Transverse colon (tissue), 4 donors: ENCODE data around the gene EEFSEC. TPM values are rescaled to one million over a fixed set of nuclear protein-coding genes. Genes with fewer than 3 reads are reported as not detected.

Experiments used
- DNase-seq: peaks from one replicate; pipeline ENCODE4 v3.0.0-alpha.2; 2019
- H3K27ac ChIP-seq, 4 donors: fragments of 200-600 bp; sonication (generic); 2 replicates each; pipeline ENCODE4 v1.5.1; 2016 to 2018; ENCODE audit warnings: inconsistent platforms in 4 of 4
- H3K27me3 ChIP-seq: fragments of 200-600 bp; sonication (generic); 2 replicates; pipeline ENCODE4 v1.5.1; 2017; ENCODE audit warnings: inconsistent platforms
- H3K36me3 ChIP-seq, 4 donors: fragments of 200-600 bp; sonication (generic); 2 replicates each; pipeline ENCODE4 v1.5.1; 2017 to 2019; ENCODE audit warnings: inconsistent platforms in 4 of 4
- H3K4me1 ChIP-seq, 4 donors: fragments of 200-600 bp; sonication (generic); 2 replicates each; pipeline ENCODE4 v1.5.1; 2017 to 2020; ENCODE audit warnings: inconsistent platforms in 4 of 4
- H3K4me3 ChIP-seq, 4 donors: fragments of 200-600 bp; sonication (generic); 1 replicate in 1 of 4; 2 replicates in 3 of 4; pipeline versions ENCODE4 v1.5.1 to v1.6.1; 2017 to 2019; ENCODE audit warnings: inconsistent platforms in 4 of 4
- H3K9me3 ChIP-seq, 2 donors: fragments of 200-600 bp; sonication (generic); 2 replicates each; pipeline ENCODE4 v1.5.1; 2017 to 2019; ENCODE audit warnings: inconsistent platforms in 2 of 2
- EP300 ChIP-seq: sonication (generic); formaldehyde crosslinking; IDR thresholded peaks from one replicate; pipeline ENCODE4 v1.6.1; 2017; ENCODE audit warnings: antibody characterized with exemption, low read depth
- POLR2A ChIP-seq: fragments of 450-650 bp; IDR thresholded peaks from one replicate; pipeline ENCODE4 v1.6.1; 2016; ENCODE audit warnings: antibody characterized with exemption, mild to moderate bottlenecking, moderate library complexity
- POLR2AphosphoS5 ChIP-seq, 3 donors: sonication (generic); formaldehyde crosslinking; IDR thresholded peaks; one replicate each; pipeline ENCODE4 v1.6.1; 2016; ENCODE audit warnings: antibody characterized with exemption in 3 of 3
- WGBS, 2 donors: methylation state at CpG; one replicate each; pipeline ENCODE4 v1.1.5; 2018; ENCODE audit warnings: low coverage in 1 of 2; 5-methylcytosine and 5-hydroxymethylcytosine counted together
- in situ Hi-C, 4 donors: fragments of 200-750 bp; cut with MboI; loops; one replicate each; pipeline versions ENCODE4 v1.15.0 to v1.15.1; 2017; ENCODE audit warnings: low sequenced_read_pairs in 3 of 4, low pct_ligation_motif_present in 1 of 4, low pct_unique_long_range_greater_than_20kb in 1 of 4
- intact Hi-C: fragments of 100-400 bp; cut with DNase I; formaldehyde crosslinking; loops from one replicate; pipeline ENCODE4 v1.15.1; 2023; ENCODE audit warnings: low total_unique reads
- total RNA-seq, 4 donors: library from RNA; depleted of rRNA; stranded (reverse); fragments of >200 nt; gene quantifications; one replicate each; pipeline ENCODE4 v1.1.0, GENCODE V29; 2016
- TF ChIP-seq, protein P1 (sequence below), 5 experiments: fragments of 200-600 bp in 3 of 5; fragments of 450-650 bp in 2 of 5; sonication (generic) in 3 of 5; IDR thresholded peaks; 1 replicate in 2 of 5; 2 replicates in 3 of 5; pipeline ENCODE4 v1.5.1; 2016 to 2017; ENCODE audit warnings: antibody characterized with exemption in 5 of 5, inconsistent platforms in 3 of 5, mild to moderate bottlenecking in 2 of 5, moderate library complexity in 1 of 5

EEFSEC gene
- total RNA-seq, 4 donors from 2014 or later = 10.3 to 16.8 (median 14.2) TPM

DNA sequence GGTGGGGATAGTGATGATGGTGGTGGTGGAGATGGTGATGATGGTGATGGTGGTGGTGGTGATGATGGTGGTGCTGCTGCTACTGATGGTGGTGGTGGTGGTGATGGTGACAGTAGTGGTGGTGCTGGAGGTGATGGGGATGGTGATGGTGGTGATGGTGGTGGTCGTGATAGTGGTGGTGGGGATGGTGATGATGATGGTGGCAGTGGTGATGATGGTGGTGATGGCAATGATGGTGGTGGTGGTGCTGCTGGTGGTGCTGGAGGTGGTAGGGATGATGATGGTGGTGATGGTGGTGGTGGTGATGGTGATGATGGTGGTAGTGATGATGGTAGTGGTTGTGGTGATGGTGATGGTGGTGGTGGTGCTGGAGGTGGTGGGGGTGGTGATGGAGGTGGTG is 292.1 kb downstream of the EEFSEC start:
- Histone ChIP-seq H3K27me3 (no peaks in the 10 kb centered on the region), H3K36me3 (no peaks in the 10 kb centered on the region), H3K4me1 (no peaks in the 10 kb centered on the region), H3K27ac (no peak overlapping the region), H3K9me3 (no peaks in the 10 kb centered on the region), H3K4me3 (no peak overlapping the region)
- DNase-seq = no peak
- 67 to 74% methylated on average over 1 of the region's 1 CpG for WGBS, 2 donors
- intact Hi-C loops (no loop called here), in situ Hi-C loops (no loop called here)
- TF ChIP-seq, protein P1, sequence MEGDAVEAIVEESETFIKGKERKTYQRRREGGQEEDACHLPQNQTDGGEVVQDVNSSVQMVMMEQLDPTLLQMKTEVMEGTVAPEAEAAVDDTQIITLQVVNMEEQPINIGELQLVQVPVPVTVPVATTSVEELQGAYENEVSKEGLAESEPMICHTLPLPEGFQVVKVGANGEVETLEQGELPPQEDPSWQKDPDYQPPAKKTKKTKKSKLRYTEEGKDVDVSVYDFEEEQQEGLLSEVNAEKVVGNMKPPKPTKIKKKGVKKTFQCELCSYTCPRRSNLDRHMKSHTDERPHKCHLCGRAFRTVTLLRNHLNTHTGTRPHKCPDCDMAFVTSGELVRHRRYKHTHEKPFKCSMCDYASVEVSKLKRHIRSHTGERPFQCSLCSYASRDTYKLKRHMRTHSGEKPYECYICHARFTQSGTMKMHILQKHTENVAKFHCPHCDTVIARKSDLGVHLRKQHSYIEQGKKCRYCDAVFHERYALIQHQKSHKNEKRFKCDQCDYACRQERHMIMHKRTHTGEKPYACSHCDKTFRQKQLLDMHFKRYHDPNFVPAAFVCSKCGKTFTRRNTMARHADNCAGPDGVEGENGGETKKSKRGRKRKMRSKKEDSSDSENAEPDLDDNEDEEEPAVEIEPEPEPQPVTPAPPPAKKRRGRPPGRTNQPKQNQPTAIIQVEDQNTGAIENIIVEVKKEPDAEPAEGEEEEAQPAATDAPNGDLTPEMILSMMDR (IDR thresholded peaks at IDR 0.05) = no peak
- no peak for TF ChIP-seq POLR2A
- TF ChIP-seq EP300 = no peak
- TF ChIP-seq POLR2AphosphoS5 (IDR thresholded peaks at IDR 0.05) = no peak

DNA sequence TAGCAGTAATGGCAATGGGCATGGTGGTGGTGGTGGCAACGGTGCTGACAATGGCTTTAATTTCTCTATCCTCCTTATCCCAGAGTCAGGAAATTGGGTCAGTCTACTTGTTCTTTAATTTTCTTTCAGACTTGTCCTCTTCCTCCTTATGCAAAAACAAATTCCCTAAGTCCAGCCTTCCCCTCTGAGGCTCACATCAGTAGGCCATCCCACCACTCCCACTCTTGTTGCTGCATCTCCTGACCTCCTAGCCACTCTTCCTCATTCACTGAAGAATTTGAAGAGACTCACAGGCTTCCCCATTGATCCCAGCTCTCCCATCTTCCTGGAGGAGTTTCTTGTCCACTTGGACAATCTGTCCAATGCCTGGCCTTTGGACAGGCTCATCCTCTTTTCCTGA is 293.5 kb downstream of the EEFSEC start:
- Histone ChIP-seq H3K36me3 (no peaks in the 10 kb centered on the region), H3K9me3 (no peaks in the 10 kb centered on the region), H3K4me3 (no peak overlapping the region), H3K27me3 (no peaks in the 10 kb centered on the region), H3K27ac (no peak overlapping the region), H3K4me1 (no peaks in the 10 kb centered on the region)
- DNase-seq = no peak
- in situ Hi-C loops = no loop called here
- TF ChIP-seq, protein P1 (IDR thresholded peaks at IDR 0.05) = no peak
- TF ChIP-seq POLR2AphosphoS5 (IDR thresholded peaks at IDR 0.05) = no peak
- TF ChIP-seq POLR2A = no peak
- no peak for TF ChIP-seq EP300
- 75 to 95% methylated on average over 1 of the region's 1 CpG for WGBS, 2 donors
- intact Hi-C loops = no loop called here

DNA sequence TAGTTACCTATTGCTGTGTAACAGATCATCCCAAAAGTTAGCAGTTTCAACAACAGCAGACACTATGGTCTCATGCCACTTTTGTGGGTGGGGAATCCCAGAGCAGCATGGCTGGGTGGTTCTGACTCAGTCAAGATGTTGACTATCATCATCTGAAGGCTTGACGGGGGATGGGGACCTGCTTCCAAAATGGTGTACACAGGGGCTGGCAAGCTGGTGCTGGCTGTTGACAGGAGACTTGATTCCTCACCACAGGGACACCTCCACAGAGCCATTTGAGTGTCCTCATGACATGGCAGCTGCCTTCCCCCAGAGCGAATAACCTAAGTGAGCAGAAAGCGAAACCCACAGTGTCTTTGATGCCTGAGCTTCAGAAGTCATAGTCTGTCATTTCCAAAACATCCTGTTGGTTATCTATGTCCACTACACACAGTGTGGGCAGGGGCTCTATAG is 294.3 kb downstream of the EEFSEC start:
- H3K9me3 ChIP-seq = no peaks in the 10 kb centered on the region
- H3K4me3 ChIP-seq = no peak overlapping the region
- H3K4me1 ChIP-seq = no peaks in the 10 kb centered on the region
- no peak overlapping the region for H3K27ac ChIP-seq
- intact Hi-C loops (no loop called here), in situ Hi-C loops (no loop called here)
- DNase-seq = no peak
- WGBS, 2 donors = 97% methylated on average over 3 of the region's 3 CpGs; no CpG with 5 or more reads in 1 of the 2 donors
- no peaks in the 10 kb centered on the region for H3K27me3 ChIP-seq
- TF ChIP-seq EP300 = no peak
- no peak for TF ChIP-seq POLR2A
- TF ChIP-seq, protein P1 (IDR thresholded peaks at IDR 0.05) = no peak
- no peak for TF ChIP-seq POLR2AphosphoS5 (IDR thresholded peaks at IDR 0.05)
- no peaks in the 10 kb centered on the region for H3K36me3 ChIP-seq

GRCh38 chr3:128448491-128448890 is 295.2 kb downstream of the EEFSEC start:
- in situ Hi-C loops = no loop called here

More at GRCh38 chr3:128448491-128448890, 295.2 kb downstream of the EEFSEC start:
- 73 to 81% methylated on average over 5 to 6 of the region's 6 CpGs for WGBS, 2 donors
- Histone ChIP-seq H3K27ac (no peak overlapping the region), H3K4me1 (no peaks in the 10 kb centered on the region), H3K27me3 (no peaks in the 10 kb centered on the region), H3K9me3 (no peaks in the 10 kb centered on the region), H3K36me3 (no peaks in the 10 kb centered on the region), H3K4me3 (no peak overlapping the region)
- no peak for DNase-seq
- intact Hi-C loops = no loop called here
- TF ChIP-seq POLR2A = no peak
- no peak for TF ChIP-seq POLR2AphosphoS5 (IDR thresholded peaks at IDR 0.05)
- TF ChIP-seq, protein P1 (IDR thresholded peaks at IDR 0.05) = no peak
- no peak for TF ChIP-seq EP300
